LNCAP (cell line): ENCODE data around the gene TNRC6B.

Experiments used
- CTCF ChIP-seq: fragments of 450-650 bp; IDR thresholded peaks from 2 replicates; pipeline ENCODE4 v1.5.1; 2017; ENCODE audit warnings: mild to moderate bottlenecking

The TNRC6B gene

GRCh38 chr22:40322818-40323447 lies 145.2 kb downstream of the TNRC6B start:
- no peak for TF ChIP-seq CTCF

- TF ChIP-seq CTCF = no peak
Observed at GRCh38 chr22:40323681-40324171, 146.0 kb downstream of the TNRC6B start.

- TF ChIP-seq CTCF = no peak
Observed at GRCh38 chr22:40324468-40325305, 147.0 kb downstream of the TNRC6B start.

- TF ChIP-seq CTCF = no peak
Observed at GRCh38 chr22:40325315-40325714, 147.6 kb downstream of the TNRC6B start.

GRCh38 chr22:40326905-40327735 lies 149.4 kb downstream of the TNRC6B start:
- no peak for TF ChIP-seq CTCF

- no peak for TF ChIP-seq CTCF
Observed at GRCh38 chr22:40328546-40329456, 151.1 kb downstream of the TNRC6B start.
